NK-92 (cell line): ENCODE measurements around the gene OPRL1.
"Not testable (repeated sequence)": the region's sequence is repeated elsewhere in the genome, so short reads cannot be mapped to it uniquely, and the experiment has no call there.

ENCODE experiments used
- DNase-seq: peaks from one replicate; lab custom pipeline; 2025; ENCODE audit not compliant: unreplicated experiment; lab: John Stamatoyannopoulos, UW

OPRL1 gene

DNA sequence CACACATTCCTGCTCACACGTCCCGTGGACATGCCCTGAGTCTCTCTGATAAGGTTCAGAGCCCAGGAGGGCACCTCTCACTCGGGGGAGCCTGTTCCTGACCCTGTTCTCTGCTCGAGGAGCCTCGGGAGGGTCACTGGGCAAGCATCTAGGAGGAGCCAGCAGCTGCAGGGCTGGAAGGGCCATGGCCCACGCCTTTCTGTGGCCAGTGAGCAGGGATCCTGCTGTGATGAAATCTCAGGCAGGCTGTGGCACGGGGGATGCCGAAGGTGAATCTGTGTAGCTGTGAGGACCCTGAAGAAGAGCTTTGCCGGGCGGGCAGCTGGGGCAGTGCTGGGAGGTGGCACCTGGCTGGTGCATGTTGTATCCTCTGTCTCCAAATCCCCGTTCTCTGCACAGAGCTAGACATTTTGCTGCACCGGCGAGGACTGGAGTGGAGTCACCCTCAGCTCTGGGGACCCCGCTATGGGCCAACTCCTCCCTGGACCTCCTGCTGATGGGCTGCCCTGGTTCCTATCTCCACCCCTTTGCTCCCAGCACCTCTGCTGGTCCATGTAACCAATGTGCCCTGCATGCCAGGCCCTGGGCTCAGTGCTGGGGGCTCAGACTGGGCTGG is 34.6 kb downstream of the OPRL1 start:
- DNase-seq = no peak

GRCh38 chr20:64115171-64115911 is 35.5 kb downstream of the OPRL1 start:
- no peak for DNase-seq

GRCh38 chr20:64116016-64116415 is 36.1 kb downstream of the OPRL1 start:
- DNase-seq = no peak

- no peak for DNase-seq
Measured at GRCh38 chr20:64116541-64117431, 36.9 kb downstream of the OPRL1 start.

DNA sequence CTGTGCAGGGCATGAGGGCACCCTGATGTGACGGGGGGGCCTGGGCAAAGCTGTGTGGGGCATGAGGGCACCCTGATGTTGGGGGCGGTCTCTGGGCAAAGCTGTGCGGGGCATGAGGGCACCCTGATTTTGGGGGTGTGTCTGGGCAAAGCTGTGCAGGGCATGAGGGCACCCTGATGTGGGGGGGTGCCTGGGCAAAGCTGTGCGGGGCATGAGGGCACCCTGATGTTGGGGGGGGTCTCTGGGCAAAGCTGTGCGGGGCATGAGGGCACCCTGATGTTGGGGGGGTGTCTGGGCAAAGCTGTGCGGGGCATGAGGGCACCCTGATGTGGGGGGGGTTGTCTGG is 37.5 kb downstream of the OPRL1 start:
- not testable (repeated sequence) for DNase-seq

DNA sequence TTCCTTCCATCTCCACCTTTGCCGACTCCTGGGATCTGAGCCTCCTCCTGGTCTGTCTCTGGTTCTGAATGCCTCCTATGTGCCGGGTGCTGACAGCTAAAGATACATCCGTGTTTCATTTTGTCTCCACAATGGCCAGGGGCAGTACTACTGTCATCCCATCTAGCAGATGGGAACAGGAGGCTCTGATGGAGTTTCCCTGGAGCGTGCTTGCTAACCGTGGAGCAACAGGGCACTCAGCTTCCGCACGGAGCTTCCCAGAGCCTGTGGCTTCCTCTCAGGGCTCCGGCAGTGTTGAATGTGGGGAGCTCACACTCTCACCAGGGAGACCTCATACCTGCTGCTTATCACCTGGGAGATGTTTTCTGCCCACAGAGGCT is 39.4 kb downstream of the OPRL1 start:
- DNase-seq = no peak

GRCh38 chr20:64119681-64120341 is 39.9 kb downstream of the OPRL1 start:
- no peak for DNase-seq

DNA sequence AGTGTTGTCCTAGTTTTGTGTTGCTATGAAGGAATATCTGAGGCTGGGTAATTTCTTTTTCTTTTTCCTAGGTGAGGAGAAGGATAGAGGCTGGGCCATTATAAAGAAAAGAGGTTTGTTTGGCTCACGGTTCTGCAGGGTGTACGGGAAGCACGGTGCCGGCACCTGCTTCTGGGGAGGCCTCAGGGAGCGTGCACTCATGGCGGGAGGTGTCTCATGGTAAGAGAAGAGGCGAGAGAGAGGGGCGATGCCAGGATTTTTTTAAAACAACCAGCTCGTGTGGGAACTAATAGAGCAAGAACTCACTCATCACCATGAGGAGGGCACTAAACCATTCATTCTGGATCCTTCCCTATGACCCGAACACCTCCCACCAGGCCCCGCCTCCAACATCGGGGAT is 41.7 kb downstream of the OPRL1 start:
- DNase-seq = no peak

DNA sequence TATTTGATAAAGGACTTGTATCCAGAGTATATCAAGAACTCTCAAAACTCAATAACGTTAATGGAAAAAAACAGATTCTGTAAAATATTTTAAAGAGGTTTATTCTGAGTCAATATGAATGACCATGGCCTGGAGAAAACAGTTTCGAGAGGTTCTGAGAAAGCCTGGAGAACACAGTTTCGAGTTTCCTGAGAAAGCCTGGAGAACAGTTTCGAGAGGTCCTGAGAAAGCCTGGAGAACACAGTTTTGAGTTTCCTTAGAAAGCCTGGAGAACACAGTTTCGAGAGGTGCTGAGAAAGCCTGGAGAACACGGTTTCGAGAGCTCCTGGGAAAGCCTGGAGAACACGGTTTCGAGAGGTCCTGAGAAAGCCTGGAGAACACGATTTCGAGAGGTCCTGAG is 43.0 kb downstream of the OPRL1 start:
- not testable (repeated sequence) for DNase-seq

- not testable (repeated sequence) for DNase-seq
Measured at GRCh38 chr20:64123517-64123916, 43.6 kb downstream of the OPRL1 start.

DNA sequence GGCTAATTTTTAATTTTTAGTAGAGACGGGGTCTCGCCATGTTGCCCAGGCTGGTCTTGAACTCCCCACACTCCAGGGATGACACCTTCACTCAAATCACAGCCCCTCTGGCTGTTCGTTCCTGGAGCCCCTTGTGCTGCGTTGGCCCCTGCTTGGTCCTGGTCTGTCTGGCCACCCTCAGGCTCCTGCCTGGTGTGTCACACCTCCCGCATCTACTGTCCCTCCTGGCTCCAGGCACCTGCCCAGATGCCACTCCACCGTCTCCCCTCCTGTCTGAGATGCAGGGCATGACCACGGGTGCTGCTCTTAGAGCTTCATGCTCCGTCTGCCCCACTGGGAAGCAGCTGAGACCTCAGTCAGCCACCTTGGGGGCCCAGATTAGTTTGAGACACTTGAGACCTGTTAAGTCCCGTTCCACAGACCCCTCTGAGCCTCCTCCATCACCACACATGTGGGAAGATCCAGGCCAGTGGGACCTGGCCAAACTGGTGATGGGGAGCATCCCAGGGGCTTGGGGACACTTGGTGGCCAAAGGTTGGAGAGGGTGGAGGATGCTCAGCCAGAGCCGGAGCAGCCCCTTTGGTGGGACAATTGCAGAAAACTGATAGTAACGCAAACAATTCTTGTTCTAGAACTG is 49.4 kb downstream of the OPRL1 start:
- DNase-seq = no peak

DNA sequence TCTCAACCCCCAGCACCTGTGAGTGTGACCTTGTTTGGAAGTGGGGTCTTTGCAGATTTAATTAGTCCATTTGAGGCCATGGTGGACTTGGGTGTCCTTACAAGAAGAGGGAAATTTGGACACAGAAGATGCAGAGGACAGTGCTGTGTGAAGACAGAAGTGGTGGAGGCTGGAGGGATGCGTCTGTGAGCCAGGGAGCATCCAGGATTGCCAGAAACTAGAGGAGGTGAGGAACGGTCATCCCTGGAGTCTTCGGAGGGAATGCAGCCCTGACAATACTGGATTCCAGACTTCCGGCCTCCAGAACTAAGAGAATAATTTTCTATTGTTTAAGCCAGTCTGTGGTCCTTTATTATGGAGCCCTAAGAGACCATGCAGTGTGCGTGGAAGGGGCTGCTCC is 50.4 kb downstream of the OPRL1 start:
- DNase-seq = no peak

DNA sequence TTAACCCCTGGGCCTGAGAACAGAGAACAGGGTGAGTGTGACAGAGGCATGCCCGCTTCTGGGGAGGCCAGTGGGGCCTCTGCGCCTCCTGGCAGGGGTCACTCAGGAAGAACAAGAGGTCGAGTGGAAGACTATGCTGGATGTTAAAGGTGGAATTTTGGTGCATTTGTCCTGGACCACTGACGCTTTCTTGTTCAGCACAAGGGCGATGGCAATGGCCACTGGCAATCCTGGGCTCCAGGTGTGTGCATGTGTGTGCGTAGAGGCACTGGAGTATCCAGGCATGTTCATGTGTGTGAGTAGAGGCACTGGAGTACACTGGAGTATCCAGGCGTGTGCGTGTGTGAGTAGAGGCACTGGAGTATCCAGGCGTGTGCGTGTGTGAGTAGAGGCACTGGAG is 51.0 kb downstream of the OPRL1 start:
- DNase-seq = no peak

- no peak for DNase-seq
Measured at GRCh38 chr20:64131406-64131805, 51.5 kb downstream of the OPRL1 start.

GRCh38 chr20:64133951-64134407 is 54.1 kb downstream of the OPRL1 start:
- no peak for DNase-seq

DNA sequence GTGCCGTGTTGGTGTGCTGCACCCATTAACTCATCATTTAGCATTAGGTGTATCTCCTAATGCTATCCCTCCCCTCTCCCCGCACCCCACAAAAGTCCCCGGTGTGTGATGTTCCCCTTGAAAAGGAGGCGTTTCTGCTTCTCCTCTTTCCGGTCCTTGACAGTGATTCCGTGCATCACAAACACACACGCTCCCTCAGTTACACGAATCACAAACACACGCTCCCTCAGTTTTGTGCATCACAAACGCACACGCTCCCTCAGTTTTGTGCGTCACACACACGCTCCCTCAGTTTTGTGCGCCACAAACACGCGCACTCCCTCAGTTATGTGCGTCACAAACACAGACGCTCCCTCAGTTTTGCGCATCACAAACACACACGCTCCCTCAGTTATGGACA is 54.9 kb downstream of the OPRL1 start:
- DNase-seq = not testable (repeated sequence)

GRCh38 chr20:64136004-64136710 is 56.3 kb downstream of the OPRL1 start:
- no peak for DNase-seq

GRCh38 chr20:64137598-64138031 is 57.7 kb downstream of the OPRL1 start:
- no peak for DNase-seq

GRCh38 chr20:64138276-64138815 is 58.5 kb downstream of the OPRL1 start:
- DNase-seq = no peak
